ENCODE results near the gene DAAM2.

Gene DAAM2

DNA sequence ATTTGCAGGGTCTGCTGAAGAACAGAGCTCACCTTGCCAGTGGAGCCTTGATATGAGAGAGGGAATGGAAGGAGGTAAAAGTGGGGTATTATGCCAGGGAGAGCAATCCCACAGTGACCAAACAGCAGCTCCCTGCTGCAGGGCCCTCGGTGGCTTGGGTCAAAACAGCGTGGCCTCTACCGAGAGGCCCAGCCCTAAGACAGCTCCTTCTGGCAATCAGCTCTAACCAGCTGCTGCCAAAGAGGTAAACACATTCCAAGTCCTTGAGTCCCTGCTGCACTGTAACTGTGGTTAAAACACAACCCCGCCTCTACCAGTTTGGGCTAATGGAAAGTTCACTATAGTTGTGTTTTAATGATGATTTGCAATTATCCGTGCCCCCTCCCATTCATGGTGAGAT lies 1.4 kb upstream of the DAAM2 start:
- DNase-seq, result no peak

DNA sequence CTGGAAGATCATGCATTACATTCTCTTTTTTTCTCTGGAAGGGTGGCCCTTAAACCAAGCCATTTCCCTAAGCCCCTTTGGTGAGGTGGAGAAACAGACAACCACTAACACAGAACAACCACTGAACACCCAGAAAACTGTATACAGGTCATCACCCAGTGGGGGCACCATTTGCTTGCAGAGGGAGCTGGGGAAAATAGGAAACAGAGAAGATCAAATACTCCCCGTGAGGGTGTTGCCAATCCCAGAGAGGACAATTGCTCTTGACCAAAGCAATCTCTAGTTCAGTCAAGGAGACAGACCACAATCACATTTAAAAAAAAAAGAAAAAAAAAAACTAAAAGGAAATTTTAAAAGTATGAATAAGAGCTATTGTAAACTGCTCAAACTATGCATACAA lies 865 bp upstream of the DAAM2 start:
- DNase-seq, result no peak

DNA sequence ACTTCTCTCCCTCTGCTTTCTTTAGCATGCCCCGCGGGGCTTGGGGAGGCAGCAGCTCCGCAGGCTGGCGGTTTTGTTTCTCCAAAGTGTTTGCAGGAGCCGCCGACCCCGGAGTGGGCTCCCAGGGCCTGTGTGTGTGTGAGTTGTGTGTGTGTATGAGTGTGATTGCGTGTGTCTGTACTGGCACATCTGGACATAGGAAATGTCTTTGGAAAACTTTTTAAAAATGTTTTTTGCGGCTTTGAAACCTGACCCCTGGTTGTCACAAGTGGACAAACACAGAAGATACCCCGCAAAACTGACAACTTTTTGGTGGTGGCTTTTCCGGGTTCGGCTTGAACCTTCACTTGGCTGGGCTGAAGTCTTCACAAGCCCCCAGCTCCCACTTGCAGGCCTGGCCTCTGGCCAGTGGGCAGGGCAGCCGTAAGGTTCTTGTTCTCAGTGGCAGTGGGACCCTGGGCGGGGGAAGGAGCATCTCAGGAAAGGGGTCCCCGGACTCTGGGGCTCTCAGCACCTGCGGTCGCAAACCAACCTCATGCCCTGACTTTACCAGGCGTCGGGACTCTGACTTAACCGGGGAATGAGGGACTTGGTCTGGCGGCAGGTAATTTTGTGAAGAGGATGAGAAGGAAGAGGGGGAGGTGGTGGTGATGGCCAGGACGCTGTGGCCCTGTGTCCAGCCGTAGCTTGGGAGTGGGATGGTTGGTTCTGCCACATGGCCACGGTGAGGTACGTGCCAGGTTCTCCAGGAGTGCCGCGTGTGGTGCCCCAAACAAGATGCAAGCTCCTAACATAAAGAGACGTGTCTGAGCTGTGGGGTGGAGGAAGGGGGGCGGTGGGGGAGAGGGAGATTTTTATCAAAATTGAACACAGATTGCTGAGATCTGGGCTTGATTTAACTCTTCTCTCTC lies 619 bp downstream of the DAAM2 start:
- DNase-seq, result no peak

DNA sequence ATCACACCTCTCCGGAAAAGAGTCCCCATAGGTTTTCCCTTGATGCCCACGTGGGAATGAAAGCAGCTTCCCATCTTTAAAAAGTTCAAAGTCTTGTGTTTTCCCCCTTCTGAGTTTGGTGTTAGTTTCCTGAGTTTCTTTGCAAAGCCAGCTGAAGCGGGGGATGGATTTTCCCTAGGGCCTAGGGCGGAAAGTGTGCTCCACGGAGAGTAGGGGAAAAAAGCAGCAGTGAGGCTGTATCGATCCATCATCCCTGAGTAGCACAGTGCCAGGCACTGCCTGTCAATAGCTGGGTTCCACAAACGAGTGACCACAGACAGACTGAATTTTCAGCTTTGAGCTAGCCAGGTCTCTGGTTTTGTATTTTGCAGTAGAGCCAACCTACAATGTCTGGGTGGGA lies 1.3 kb downstream of the DAAM2 start:
- DNase-seq, result no peak

DNA sequence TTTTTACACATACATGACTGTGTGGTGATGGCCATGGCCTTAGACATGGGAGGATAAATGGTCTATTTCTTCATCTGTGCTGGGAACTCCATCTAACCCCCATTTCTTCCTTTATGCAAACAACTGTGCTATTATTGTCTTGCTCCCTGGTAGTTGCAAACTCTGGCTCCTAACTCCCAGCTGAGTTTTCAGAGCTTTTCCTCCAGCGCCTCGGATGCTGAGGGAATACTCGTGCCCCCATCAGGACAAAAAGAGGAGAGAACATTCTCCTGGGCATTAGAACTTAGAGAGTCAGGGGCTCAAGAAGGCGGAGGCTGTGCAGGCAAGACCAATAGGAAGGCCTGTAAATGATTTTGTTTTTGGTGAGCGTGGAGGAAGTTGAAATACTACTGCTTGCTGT lies 2.1 kb downstream of the DAAM2 start:
- no peak for DNase-seq

DNA sequence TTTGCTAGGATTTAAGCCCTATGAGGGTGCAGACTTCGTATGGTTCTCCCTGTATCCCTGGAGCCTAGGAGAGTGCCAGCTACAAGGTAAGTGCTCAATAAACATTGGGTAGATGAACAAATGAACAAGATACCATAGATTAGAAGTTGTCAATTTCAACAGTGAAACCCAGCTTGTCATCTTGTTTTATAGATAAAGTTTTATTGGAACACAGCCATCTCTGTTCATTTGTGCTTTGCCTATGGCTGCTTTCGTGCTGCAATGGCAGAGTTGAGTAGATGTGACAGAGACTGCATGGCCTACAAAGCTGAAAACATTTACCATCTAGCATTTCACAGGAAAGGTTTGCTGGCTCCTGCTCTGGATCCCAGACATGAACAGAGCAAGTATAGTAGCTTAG lies 5.6 kb downstream of the DAAM2 start:
- DNase-seq, result no peak

DNA sequence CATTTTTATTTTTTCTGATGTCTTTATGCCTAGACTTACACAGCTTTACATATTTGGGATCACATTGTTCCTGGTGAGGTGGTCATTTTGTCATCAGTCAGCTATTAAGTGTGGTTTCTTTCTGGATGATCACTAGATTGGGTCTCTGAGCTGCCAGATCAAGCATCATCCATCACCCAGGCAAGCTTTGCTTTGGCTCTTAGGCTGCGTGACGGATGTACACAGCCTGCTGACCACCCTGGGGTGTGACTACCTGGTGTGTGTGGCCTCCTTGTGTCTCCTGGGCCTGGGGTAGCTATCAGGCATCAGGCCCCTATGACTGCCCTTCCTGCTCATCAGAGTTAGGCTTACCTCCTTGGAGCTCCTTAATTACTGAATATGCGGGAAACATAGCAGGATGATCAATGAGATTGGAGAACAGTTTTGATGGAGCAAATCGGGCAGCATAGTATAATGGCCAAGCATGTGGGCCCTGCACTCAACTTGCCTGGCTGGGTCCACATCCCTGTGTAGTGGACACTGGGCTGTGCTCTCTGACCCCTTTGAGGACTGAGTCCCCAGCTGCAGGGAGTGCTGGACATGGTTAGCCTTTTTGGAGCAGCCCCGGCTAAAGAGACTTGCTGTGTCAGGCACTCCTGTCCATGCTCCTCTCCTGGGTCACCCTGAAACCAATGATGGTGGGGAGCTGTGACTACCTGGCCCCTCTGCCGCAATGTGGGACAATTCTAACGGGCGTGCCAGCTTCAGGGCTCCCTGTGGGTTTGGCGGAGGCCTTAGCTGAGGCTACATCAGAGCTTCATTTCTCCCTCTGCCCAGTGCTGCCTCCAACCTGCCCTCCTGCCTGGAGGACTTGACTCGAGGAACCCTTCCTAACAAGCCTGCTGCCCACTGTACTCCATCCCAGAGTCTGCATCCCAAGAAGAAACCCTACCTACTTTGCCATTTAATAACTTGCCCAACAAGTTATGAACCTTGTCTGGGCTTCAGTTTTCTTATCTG lies 8.2 kb downstream of the DAAM2 start:
- no peak for DNase-seq

DNA sequence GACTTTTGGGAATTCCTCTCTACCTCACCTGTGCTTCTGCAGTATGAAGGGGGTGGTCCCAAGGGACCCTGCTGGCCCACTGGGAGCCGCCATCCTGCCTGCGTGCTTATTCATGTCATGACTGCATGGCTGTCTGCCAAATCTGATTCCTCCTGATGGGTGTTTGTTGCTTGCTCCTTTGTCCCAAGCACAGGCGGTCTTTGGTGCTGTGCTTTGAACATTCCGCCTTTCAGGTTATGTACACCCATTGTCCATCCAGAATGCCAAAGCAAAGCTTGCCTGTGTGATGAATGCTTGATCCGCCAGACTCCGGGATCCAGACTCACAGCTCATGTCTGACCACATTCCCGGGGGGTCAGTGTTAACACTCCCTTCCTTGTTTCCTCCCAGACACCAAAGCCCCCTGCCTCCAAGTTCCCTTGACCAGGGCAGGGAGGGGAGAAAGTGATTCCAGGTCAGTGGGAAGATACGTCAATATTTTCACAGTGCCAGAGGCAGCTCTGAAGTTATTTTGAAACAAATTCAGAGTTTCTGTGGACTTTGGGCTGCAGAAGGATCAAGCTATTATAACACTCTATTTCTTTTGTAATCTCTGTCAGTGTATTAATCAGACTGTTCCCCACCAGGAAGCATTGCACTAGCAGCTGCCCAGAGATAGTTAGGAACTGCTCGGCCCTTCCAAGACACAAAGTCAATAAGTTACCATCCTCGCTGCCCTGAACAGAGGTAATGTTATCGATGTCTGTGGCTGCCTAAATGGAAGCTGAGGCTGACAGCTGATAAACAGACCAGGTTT lies 9.5 kb downstream of the DAAM2 start:
- no peak for DNase-seq

DNA sequence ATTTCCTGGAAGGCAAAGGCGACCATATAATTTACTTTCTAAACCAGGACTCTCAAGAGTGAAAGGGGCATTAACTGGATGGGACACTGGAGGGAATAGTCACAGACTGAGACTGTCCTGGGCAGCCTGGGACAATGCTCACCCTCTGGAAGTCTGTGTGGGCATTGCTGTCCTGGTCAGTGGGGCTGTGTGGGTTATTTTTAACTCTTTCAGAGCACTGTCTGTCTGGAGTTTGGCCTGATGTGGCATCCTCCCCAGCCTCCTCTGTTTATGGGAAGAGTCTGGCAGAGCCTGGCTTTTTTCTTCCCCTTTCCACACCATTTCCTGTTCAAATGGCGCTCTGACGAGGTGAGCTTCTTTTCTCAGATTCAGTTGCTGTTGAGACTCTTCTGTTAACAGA lies 11.7 kb downstream of the DAAM2 start:
- DNase-seq, result no peak

DNA sequence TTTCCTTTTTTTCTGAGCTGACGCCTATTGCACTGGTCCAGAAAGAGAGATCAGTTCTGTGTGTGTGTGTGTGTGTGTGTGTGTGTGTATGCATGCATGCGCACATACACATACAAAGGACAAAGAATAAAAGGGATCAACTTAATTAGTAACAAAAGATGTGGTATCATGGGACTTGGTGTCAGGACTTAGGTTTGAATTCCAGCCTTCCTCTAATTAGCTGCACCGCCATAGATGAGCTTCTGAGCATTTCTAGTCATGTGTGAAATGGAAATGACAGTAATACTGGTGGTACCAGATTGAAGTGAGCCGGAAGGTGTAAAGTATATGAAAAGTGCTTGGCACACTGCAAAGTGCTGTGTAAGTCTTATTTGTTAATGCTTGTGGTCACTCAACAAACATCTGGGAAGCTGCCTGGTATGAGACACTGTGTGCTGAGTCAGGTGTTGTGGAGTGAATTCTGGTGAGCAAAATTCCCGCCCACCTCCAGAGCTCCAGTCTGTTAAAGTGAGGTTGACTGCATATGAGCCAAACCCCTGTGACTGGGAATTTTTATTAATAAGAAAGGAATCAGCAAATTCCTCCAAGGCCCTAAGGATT lies 12.4 kb downstream of the DAAM2 start:
- no peak for DNase-seq

DNA sequence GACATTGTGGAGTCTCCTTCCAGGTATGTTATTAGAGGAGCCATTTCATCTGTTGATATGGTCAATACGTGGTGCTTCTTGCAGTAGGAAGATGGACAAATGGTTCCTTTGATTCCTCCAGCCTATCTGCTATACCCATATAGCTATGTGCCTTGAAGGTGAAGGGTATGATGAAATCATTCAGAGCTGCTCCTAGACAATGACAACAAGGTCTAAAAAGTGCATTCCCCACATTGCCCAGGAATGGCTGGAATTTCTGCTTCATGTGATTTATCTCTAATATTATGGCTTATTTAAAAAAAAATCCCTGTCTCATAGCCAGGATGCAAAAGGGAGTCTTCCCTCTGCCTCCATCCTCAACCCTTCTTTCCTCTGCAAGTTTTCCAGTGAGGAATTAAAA lies 14.1 kb downstream of the DAAM2 start:
- DNase-seq, result no peak

DNA sequence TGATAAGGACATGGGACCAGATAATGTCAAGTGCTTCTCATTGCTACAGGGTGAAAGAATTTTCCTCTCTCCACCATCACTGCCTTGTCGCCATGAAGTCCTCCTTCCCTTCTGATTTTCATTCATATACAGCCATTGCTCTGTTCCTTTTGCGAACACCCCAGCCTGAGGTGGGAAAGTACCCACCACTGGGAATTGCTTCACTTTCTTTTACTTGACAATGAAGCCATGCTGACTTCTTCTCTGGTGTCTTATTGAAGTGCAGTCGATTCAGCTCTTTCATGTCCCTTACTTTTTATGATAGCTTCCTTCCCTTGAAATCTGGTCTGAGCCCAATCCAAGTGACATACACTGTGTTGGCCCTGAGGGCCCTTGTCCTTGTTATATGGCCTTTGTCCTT lies 16.2 kb downstream of the DAAM2 start:
- no peak for DNase-seq

DNA sequence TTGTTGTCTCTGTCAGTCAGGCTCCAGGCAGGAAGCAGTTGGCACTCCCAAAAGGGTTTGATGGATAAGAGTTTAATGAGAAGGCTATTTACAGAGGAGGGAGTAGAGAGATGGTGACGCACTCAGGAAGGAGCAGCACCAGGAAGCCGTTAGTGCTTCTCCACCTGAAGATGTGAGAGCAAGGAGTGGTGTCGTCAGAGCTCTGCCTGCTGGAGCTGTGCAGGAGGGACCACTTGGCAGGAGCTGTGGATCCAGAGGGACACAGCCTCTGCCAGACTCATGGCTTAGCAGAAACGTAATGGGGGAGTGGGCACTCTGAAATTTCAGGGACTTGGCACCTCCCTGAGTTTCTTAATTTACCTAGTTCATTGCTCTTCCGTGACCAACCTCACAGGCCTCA lies 16.8 kb downstream of the DAAM2 start:
- DNase-seq, result no peak

DNA sequence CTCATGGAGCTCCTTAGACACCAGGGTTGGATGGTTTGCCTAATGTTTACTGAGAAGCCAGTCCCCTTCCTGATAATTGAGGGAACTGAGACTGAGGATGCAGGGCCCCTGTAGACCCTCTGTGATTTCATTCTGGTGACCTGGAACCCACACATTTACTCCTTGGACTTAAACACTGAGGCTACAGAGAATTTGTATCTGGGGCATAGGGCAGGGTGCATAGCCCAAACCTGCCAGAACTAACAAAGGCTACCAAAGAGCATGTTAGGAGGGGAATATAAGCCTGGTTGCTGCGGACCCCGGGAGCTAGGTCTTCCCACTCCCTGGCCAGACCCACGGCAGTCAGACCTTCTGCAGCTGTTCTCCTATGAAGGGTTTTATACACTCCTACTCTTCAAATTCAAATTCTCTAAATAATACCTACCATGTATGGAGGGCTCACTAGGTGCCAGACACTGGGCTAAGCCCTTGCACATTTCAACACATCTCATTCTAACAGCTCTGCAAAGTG lies 19.7 kb downstream of the DAAM2 start:
- DNase-seq, result no peak

DNA sequence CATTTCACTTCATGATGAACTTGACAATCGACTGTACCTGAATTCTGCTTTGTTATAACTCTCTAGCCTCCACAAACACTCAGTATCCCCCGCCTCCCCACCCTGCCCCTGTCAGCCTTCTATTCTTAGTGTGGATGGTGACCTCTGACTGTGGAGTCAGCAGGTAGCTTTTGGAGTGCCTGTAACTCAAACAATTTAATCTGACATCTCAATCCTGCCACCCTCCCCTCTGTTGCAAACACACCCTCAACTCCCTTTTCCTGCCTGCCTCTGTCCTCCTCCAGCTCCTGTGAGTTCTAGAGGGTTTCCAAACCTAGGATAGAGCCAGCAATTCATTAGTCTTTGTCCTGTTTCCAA lies 20.3 kb downstream of the DAAM2 start:
- DNase-seq, result no peak

DNA sequence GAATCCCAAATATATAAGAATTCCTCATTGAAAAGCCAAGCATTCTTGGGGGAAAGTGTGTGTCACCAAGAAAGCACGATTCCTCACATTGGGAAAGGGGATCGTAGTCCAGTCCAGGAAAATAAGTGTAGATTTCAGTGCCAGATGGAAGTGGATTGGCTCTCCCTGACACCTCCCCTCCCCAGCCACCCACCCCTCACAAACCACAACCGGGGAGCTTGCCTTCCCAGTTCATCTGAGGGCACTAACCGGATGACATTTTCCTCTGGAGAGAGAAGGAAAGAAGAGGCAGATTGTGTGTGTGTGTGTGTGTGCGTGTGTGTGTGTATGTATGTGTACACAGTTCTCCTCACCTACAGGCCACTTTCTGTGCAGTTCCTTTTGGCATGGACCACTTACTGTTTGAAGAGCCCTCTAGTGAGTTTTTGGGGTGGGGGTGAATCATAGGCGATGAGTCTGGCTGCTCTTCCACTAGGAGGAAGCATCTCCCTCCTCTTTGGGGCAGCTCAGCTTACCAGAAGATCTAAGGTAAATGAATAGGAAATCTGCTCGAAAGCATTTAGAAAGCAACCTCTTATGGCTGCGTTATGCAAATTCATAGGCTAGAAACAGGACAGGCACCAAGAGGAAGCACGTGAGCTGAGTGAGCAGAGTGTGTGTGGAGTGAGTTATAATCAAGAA lies 20.8 kb downstream of the DAAM2 start:
- DNase-seq, result no peak

DNA sequence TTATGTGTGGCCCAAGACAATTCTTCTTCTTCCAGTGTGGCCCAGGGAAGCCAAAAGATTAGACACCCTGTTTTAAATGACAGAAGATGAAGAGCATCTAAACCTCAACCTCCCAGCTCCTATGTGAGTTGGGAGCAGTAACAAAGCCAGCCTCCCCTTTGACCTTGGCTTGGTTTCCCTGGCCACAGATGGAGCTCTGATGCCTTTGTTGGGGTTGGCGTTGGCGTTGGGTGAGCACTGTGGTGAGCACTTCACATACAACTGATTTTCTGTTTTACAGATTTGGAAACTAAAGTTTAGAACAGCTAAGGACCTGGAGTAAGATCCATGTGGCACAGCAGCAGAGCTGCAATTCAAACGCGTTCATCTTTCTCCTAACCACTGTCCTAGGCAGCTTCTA lies 22.1 kb downstream of the DAAM2 start:
- no peak for DNase-seq

DNA sequence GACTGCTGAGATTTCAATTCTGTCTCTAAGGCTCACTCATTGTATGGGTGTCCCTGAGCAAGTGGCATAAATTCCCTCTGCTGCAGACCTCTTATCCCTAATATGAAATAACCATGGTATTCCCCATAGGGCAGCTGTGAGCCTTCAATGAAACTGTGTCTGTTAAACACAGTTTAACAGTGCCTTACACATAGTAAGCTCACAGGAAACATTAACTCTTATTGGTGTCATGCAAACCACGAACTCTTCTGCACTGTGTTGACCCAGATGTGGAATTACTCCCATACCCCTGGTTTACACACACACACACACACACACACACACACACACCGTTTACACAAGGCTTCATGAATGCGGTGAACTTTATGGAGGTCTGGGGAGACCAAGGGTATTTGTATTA lies 23.2 kb downstream of the DAAM2 start:
- no peak for DNase-seq

DNA sequence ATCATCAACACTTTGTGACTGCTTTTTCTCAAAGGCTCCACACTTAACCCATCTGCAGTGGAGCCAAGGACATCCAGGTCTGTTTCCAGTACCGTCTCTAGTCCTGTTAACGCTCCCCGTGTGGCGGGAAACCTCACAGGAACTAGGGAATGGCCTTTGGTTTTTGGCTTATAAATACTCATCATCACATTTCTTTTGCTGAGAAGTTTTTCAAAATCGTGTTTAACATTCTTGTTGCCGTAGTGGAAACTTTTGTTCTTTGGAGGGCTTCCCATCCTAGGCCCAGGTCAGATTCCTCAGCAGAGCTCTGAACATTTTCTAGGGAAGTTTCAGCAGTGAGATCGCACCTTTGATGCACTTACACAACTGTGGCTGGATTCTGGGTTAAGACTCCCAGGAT lies 24.6 kb downstream of the DAAM2 start:
- no peak for DNase-seq

DNA sequence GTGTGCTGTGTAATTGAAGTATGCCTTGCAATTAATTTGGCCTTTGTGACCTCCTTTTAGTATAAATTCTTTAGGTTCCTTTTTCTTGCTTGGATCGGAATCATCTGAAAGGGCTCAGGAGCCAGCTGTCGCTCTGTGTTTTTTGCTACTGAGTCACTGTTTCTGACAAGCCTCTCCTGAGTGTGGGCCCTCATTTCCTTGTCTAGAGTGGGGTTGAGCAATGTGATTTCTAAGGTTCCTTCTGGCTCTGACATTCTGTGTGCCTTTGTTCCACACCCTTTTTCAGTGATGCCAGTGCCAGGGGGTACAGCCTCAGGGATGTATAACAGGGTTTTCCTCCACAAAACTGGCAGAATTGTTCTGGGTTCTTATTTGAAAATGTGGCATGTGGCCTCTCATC lies 26.5 kb downstream of the DAAM2 start:
- no peak for DNase-seq

DNA sequence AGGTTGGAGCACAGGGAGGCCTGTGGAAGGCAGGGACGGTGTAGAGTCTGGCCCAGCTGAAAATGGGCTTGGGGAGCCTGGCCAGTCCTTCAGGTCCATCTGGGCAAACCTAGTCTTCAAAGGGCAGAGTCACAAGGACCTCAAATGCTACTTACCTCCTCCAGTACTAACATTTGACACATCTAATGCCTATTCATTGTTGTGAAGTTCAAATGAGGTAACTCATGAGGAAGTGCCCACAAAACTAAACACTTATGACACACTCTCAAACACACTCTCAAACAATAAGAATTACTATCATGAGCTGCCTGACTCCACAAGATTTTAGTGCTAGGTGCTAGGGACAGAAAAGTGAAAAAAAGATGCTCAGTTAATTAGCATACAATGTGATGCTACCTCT lies 27.1 kb downstream of the DAAM2 start:
- no peak for DNase-seq

DNA sequence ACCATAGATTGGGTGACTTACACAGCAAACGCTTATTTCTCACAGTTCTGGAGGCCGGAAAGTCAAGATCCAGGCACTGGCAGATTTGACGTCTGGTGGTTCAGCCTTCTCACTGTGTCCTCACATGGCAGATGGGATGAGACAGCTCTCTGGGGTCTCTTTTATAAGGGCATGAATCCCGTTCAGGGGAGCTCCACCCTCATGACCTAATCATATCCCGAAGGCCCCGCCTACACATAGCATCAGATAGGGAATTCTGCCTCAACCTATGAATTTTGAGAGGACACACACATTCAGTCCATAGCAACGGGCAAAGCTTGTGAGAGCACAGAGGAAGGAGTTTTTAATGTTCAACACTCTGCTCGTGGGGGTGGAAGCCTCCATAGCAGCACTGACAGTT lies 27.5 kb downstream of the DAAM2 start:
- no peak for DNase-seq
